NCI-H748 (cell line): ENCODE results near the gene TMEM179.
"Not testable (repeated sequence)": the region's sequence is repeated elsewhere in the genome, so short reads cannot be mapped to it uniquely, and the experiment has no call there.

Source experiments
- DNase-seq: peaks from one replicate; lab custom pipeline; 2025; ENCODE audit not compliant: unreplicated experiment; lab: John Stamatoyannopoulos, UW

The TMEM179 gene

GRCh38 chr14:104638190-104638589, 33.6 kb upstream of the TMEM179 start:
- DNase-seq = no peak

- DNase-seq = no peak
Observed at GRCh38 chr14:104637546-104638003, 33.0 kb upstream of the TMEM179 start.

GRCh38 chr14:104636846-104637545, 32.4 kb upstream of the TMEM179 start:
- not testable (repeated sequence) for DNase-seq

DNA sequence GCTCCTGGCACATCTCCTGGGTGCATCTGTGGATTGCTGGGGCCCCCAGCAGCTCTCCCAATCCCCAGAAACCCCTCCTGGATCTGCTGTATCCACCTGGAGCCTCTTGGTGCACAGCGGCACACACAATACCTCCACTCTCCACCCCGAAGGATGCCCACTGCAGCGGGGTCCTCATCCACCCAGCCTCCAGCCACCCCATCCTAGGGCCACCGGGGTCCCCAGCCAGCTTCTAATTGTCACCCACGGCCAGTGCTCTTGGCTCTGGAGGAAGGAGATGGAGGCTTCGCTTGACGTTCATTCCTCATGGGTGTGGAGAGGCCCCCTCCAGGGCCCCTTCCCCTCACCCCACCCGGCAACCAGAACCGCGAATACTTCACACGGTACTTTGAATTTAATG, 31.6 kb upstream of the TMEM179 start:
- no peak for DNase-seq

- DNase-seq = no peak
Observed at GRCh38 chr14:104635717-104636116, 31.1 kb upstream of the TMEM179 start.

- DNase-seq = peak; percentile 40
Observed at GRCh38 chr14:104634886-104635570, 30.5 kb upstream of the TMEM179 start.

- DNase-seq = no peak
Observed at GRCh38 chr14:104634138-104634760, 29.7 kb upstream of the TMEM179 start.

GRCh38 chr14:104633276-104634137, 28.9 kb upstream of the TMEM179 start:
- no peak for DNase-seq

DNA sequence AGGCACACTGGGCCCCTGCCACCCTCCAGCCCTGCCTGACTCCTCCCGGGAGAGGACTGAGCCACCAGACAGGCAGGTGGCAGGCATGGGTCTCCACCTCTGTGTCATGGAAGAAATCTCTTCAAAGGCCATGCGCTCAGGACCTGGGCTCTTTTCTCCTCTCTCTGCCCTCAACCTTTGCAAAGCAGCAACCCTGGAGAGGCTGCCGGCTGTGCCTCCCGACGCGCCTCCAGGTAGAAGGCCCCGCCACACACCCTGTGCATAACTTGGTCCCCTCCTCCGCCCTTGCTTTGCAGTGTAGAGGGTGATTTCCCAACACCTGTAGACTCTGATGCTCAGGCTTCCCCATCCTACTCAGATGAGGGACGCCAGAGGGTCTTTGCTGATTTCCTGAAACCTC, 28.2 kb upstream of the TMEM179 start:
- DNase-seq = no peak

- DNase-seq = no peak
Observed at GRCh38 chr14:104624939-104625338, 20.4 kb upstream of the TMEM179 start.

DNA sequence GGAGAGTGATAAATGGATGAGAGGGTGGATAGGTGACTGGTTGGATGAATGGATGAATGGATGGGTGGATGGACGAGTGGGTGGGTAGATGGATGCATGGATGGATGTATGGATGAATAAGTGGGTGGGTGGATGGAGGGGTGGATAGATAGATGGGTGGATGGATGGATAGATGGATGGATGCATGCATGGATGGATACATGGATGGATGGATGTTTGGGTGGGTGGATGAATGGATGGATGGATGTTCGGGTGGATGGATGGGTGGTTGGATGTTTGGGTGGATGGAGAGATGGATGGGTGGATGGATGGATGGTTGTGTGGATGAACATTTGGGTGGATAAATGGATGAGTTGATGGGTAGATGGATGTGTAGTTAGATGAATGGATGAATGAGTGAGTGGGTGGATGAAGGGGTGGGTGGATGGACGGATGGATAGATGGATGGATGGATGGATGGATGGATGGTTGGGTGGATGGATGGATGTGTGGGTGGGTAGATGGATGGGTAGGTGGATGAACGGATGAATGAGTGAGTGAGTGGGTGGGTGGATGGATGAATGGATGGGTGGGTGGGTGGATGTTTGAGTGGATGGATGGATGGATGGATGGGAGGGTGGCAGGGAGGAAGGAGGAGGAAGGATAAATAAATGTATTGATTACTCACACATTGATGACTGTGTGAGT, 9.7 kb upstream of the TMEM179 start:
- DNase-seq = no peak

DNA sequence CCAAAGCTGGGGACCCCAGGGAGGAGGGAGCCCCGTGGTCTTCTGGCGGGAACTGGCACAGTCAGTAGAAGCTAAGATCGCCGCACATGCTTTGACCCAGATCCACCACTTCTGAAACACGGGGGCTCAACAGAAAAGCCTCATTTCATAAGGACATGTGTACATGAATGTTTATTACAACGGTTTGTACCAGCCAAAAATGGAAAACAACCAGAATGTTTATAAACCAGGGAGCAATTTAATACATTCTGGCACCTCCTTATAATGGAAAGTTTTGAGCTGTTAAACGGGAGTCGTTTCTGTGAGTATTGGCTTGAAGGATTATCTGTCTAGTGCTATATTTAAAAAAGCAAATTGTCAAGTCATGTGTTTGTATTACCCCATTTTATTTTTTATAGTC, 7.3 kb upstream of the TMEM179 start:
- DNase-seq = no peak

GRCh38 chr14:104610749-104611310, 6.3 kb upstream of the TMEM179 start:
- no peak for DNase-seq

- DNase-seq = no peak
Observed at GRCh38 chr14:104609666-104610065, 5.1 kb upstream of the TMEM179 start.

- DNase-seq = peak; percentile 90
Observed at GRCh38 chr14:104603711-104604401, 716 bp downstream of the TMEM179 start.

- no peak for DNase-seq
Observed at GRCh38 chr14:104602933-104603325, 1.6 kb downstream of the TMEM179 start.

DNA sequence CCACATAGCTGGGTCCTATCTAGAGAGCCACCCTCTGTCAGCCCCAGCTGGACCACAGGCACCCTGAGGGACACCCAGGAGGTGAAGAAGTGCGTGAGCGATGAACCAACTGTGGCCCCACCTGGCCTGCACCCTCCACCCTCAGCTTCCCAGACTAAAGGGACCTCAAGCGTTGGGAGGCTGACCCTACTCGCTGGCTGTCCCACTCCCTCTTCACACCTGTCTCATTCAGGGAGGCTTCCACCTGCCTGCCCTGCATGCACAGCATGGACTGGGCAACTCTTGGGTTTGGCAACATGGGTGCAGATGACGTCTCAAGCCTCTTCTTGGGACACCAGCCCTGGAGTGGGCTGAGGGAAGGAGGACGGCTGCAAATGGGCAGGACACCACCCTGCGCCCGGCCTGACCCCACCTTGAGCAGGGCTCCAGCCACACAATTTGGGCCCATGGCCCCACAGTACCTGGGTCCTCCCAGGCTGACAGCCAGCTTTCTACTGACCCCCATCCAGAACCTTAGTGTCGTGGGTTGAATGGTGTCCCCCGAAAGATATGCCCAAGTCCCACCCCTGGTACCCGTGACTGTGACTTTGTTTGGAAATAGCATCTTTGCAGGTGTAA, 2.1 kb downstream of the TMEM179 start:
- DNase-seq = no peak

GRCh38 chr14:104601786-104602185, 2.8 kb downstream of the TMEM179 start:
- DNase-seq = no peak

DNA sequence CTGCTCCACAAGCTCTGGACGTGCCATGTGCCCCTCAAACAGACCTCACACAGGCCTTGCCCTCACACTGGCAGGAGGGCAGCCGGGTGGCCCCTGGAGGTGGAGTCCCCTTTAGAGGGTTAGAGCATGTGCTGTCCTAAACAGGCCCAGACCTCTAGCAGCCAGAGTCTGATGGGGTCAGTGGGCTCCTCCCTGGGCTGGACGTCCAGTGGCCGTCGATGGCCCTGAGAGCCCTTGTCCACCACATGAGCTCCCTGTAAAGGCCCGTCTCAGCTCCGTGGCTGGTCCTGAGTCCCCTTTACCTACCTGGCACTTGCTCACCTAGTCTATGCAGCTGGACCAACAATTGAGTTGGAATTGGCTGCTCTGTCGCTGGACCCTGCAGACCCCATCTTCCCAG, 3.8 kb downstream of the TMEM179 start:
- no peak for DNase-seq
